HepG2 (cell line): ENCODE results near the gene SLC35B3. TPM values are rescaled to one million over a fixed set of nuclear protein-coding genes. Genes with fewer than 3 reads are reported as not detected.
"Not testable (repeated sequence)": the region's sequence is repeated elsewhere in the genome, so short reads cannot be mapped to it uniquely, and the experiment has no call there.

Experiments used
- ATAC-seq: fragments of 200-7000 bp; cut with Tn5 transposase; 3 replicates; pipeline ENCODE4 v1.9.1; 2020; ENCODE audit warnings: mild to moderate bottlenecking, moderate library complexity
- BruUV-seq: library from RNA; stranded (reverse); fragments of 400-500 nt; replicated peaks from 2 replicates; lab custom pipeline; 2021; lab: Mats Ljungman, UMichigan
- CTCF ChIA-PET: fragments of 300-600 bp; formaldehyde crosslinking; extraction: SDS; loops from one replicate; lab custom pipeline; 2021; ENCODE audit warnings: low total read pairs, inconsistent platforms, low intra/inter-chr PET ratio; lab: Yijun Ruan, JAX
- POLR2A ChIA-PET: fragments of 350-600 bp; sonication (Branson Sonifier 250); formaldehyde crosslinking; loops from one replicate; lab custom pipeline; 2020; ENCODE audit warnings: antibody characterized with exemption, inconsistent platforms; lab: Yijun Ruan, JAX
- DNase-seq: peaks from one replicate; pipeline ENCODE4 v3.0.0-alpha.2; 2015; ENCODE audit warnings: low spot score
- FAIRE-seq: peaks from 3 replicates; lab custom pipeline; 2011; peaks lifted over from hg19 to GRCh38; lab: Jason Lieb, UNC
- H2AFZ ChIP-seq: one replicate; pipeline ENCODE4 v1.6.1; 2011; ENCODE audit warnings: low read length, inconsistent platforms
- H3K27ac ChIP-seq: fragments of 300-600 bp; 3 replicates; pipeline ENCODE4 v1.8.0; 2011; ENCODE audit warnings: mixed run types, mild to moderate bottlenecking, mixed read lengths, low read length, inconsistent platforms; ENCODE audit not compliant: insufficient read depth; ENCODE audit errors: extremely low read length
- H3K27me3 ChIP-seq, 2 experiments: fragments of 200-600 bp in 1 of 2; 2 replicates in 1 of 2; 3 replicates in 1 of 2; pipeline versions ENCODE4 v1.6.0 to v1.8.0; 2011; ENCODE audit warnings: low read length in 2 of 2, mild to moderate bottlenecking in 2 of 2, moderate library complexity in 2 of 2, inconsistent platforms in 1 of 2; ENCODE audit not compliant: insufficient read depth in 2 of 2, control insufficient read depth in 1 of 2
- H3K36me3 ChIP-seq, 2 experiments: fragments of 200-600 bp in 1 of 2; replicated peaks in 1 of 2; 2 replicates in 1 of 2; 3 replicates in 1 of 2; pipeline versions ENCODE4 v1.5.1 to v1.8.0; 2011; ENCODE audit warnings: low read length in 2 of 2, inconsistent platforms in 1 of 2; ENCODE audit not compliant: insufficient read depth in 2 of 2, control insufficient read depth in 1 of 2
- H3K4me1 ChIP-seq: 2 replicates; pipeline ENCODE4 v1.5.1; 2012; ENCODE audit warnings: low read length, inconsistent platforms; ENCODE audit not compliant: insufficient read depth
- H3K4me2 ChIP-seq: 2 replicates; pipeline ENCODE4 v1.6.0; 2011; ENCODE audit warnings: low read depth, low read length, inconsistent platforms
- H3K4me3 ChIP-seq, 3 experiments: fragments of 200-600 bp in 1 of 3; sonication (generic), shearing (Covaris generic) in 1 of 3; replicated peaks in 1 of 3; 2 replicates each; pipeline ENCODE4 v1.5.1; 2011 to 2016; ENCODE audit warnings: low read length in 3 of 3, inconsistent platforms in 2 of 3, low read depth in 2 of 3, mild to moderate bottlenecking in 2 of 3, control low read depth in 1 of 3, mixed read lengths in 1 of 3; ENCODE audit not compliant: insufficient read depth in 1 of 3
- H3K79me2 ChIP-seq: one replicate; pipeline ENCODE4 v1.6.1; 2011; ENCODE audit warnings: low read length, inconsistent platforms; ENCODE audit not compliant: insufficient read depth
- H3K9ac ChIP-seq: 2 replicates; pipeline ENCODE4 v1.6.0; 2011; ENCODE audit warnings: mild to moderate bottlenecking, low read depth, low read length, inconsistent platforms; ENCODE audit not compliant: insufficient read depth
- H3K9me3 ChIP-seq: 2 replicates; pipeline ENCODE4 v1.5.1; 2012; ENCODE audit warnings: mild to moderate bottlenecking, low read length
- H4K20me1 ChIP-seq: 2 replicates; pipeline ENCODE4 v1.6.0; 2011; ENCODE audit warnings: inconsistent platforms, mild to moderate bottlenecking, low read length, moderate library complexity; ENCODE audit not compliant: insufficient read depth
- AGO2 ChIP-seq: fragments of 200-400 bp; formaldehyde crosslinking; optimal IDR thresholded peaks from 2 replicates; pipeline ENCODE3; 2017; ENCODE audit warnings: mild to moderate bottlenecking, low read depth, low read length, moderate library complexity
- HOXA3 ChIP-seq: sonication (generic); formaldehyde crosslinking; IDR thresholded peaks from 2 replicates; pipeline ENCODE4 v1.5.0; 2020; ENCODE audit warnings: missing genetic modification reagents
- HOXA5 ChIP-seq: sonication (generic); formaldehyde crosslinking; IDR thresholded peaks from 2 replicates; pipeline ENCODE4 v1.4.0; 2020; ENCODE audit warnings: missing genetic modification reagents
- RFX3 ChIP-seq: IDR thresholded peaks from 2 replicates; pipeline ENCODE4 v1.6.1; 2016; ENCODE audit warnings: missing biosample characterization, missing genetic modification reagents
- ZFP82 ChIP-seq: sonication (generic); formaldehyde crosslinking; IDR thresholded peaks from 2 replicates; pipeline ENCODE4 v1.5.1; 2020; ENCODE audit warnings: mild to moderate bottlenecking, missing genetic modification reagents, borderline replicate concordance
- ZMYM3 ChIP-seq: sonication (generic); formaldehyde crosslinking; IDR thresholded peaks from 2 replicates; pipeline ENCODE4 v1.5.1; 2020; ENCODE audit warnings: mild to moderate bottlenecking, missing genetic modification reagents
- ZNF180 ChIP-seq: sonication (generic); formaldehyde crosslinking; IDR thresholded peaks from 2 replicates; pipeline ENCODE4 v1.4.0; 2020; ENCODE audit warnings: low read depth, missing genetic modification reagents, borderline replicate concordance
- ZNF557 ChIP-seq: sonication (generic); formaldehyde crosslinking; IDR thresholded peaks from 2 replicates; pipeline ENCODE4 v1.4.0; 2020; ENCODE audit warnings: missing genetic modification reagents
- WGBS: methylation state at CpG from one replicate; pipeline ENCODE4 v1.1.6; 2017; ENCODE audit warnings: low lambda C conversion rate; 5-methylcytosine and 5-hydroxymethylcytosine counted together
- in situ Hi-C: cut with HindIII; loops from 2 replicates; pipeline ENCODE4 v1.10.0; 2017; ENCODE audit warnings: low pct_unique_long_range_greater_than_20kb; ENCODE audit not compliant: extremely low pct_ligation_motif_present
- intact Hi-C: fragments of 100-400 bp; cut with micrococcal nuclease; formaldehyde crosslinking; loops from one replicate; pipeline ENCODE4 v1.10.0; 2022; ENCODE audit not compliant: unreplicated experiment
- polyA plus RNA-seq, 8 experiments: library from polyadenylated mRNA; depleted of rRNA in 3 of 8; stranded (reverse) in 7 of 8; unstranded in 1 of 8; fragments of >200 nt; fragmentation: Illumina TruSeq in 4 of 8; extraction: Trizol in 4 of 8; gene quantifications; 2 replicates each; pipeline versions ENCODE4 v1.2.1 to v1.2.3, GENCODE V29; 2011 to 2016; ENCODE audit warnings: low read depth in 4 of 8, missing spikeins in 1 of 8, mixed read lengths in 1 of 8; ENCODE audit not compliant: insufficient read depth in 1 of 8
- total RNA-seq, 5 experiments: library from RNA; depleted of rRNA; stranded (reverse); fragments of >200 nt; fragmentation: Illumina TruSeq; extraction: Trizol; gene quantifications; 2 replicates each; pipeline ENCODE4 v1.2.3, GENCODE V29; 2016; ENCODE audit warnings: low read depth in 1 of 5
- TF ChIP-seq, protein P1 (sequence below): sonication (generic); formaldehyde crosslinking; IDR thresholded peaks from 2 replicates; pipeline ENCODE4 v1.4.0; 2020; ENCODE audit warnings: missing genetic modification reagents

SLC35B3 gene
- total and polyA plus RNA-seq, 2 of the 13 experiments (the other 11 are each of a cell fraction or from before 2014, with no cell fraction given): 8.7 to 13.5 TPM

DNA sequence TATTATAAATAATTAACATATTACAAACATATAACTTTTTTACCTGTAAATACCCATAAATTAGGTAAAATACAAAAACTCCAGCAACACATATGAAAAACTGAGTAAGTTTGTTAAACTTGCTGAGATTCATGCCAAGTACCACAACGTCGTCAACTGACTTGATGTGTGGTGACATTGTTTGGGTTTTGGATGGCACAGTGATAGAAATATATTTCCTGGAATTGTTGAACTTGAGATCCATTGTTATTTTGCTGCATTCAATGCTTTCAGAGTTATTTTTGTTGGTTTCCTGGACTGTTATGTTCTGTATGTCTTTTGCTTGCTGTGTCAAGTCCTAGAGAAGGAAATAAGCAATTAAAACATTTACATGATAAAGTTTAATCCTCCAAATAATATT is 5.5 kb downstream of the SLC35B3 start:
- POLR2A ChIA-PET: no interaction called here
- BruUV-seq: no TSS peak
- FAIRE-seq: no peak

DNA sequence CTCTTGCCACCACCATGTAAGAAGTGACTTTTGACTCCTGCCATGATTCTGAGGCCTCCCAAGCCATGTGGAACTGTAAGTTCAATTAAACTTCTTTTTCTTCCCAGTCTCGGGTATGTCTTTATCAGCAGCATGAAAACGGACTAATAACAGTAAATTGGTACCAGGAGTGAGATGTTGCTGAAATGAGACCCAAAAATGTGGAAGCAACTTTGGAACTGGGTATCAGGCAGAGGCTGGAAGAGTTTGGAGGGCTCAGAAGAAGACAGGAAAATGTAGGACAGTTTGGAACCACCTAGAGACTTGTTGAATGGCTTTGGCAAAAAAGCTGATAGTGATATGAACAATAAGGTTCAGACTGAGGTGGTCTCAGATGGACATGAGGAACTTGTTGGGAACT is 8.8 kb downstream of the SLC35B3 start:
- BruUV-seq: not testable (repeated sequence)

More for the DNA sequence above, 5.5 kb downstream of the SLC35B3 start:
- Histone ChIP-seq H2AFZ (no peak overlapping the region), H3K4me3 (no peak overlapping the region), H3K27me3 (no peaks in the 10 kb centered on the region; a peak in 1 of 5 replicates), H3K27ac (no peak overlapping the region), H3K4me1 (peaks cover 14% of the 10 kb centered on the region), H3K4me2 (no peak overlapping the region), H3K36me3 (peaks cover 0 to 10% of the 10 kb centered on the region in 2 experiments; a peak in 1 of 5 replicates), H3K9me3 (no peaks in the 10 kb centered on the region), H3K79me2 (peaks cover 15% of the 10 kb centered on the region), H4K20me1 (no peaks in the 10 kb centered on the region), H3K9ac (no peak overlapping the region)
- no peak for ATAC-seq
- WGBS: 98% methylated on average over 2 of the region's 2 CpGs
- intact Hi-C loops (loop anchor here (10.0 kb wide), 1 partner anchor 325 kb away; the partner anchor contains the start of gene EEF1E1), in situ Hi-C loops (no loop called here)
- TF ChIP-seq HOXA5 (no peak), AGO2 (no peak), ZNF557 (CRISPR knock-in tag) (no peak), RFX3 (CRISPR knock-in tag) (no peak), HOXA3 (CRISPR knock-in tag) (no peak), ZMYM3 (CRISPR knock-in tag) (no peak), ZNF180 (CRISPR knock-in tag) (no peak), ZFP82 (no peak)
- TF ChIP-seq, protein P1, sequence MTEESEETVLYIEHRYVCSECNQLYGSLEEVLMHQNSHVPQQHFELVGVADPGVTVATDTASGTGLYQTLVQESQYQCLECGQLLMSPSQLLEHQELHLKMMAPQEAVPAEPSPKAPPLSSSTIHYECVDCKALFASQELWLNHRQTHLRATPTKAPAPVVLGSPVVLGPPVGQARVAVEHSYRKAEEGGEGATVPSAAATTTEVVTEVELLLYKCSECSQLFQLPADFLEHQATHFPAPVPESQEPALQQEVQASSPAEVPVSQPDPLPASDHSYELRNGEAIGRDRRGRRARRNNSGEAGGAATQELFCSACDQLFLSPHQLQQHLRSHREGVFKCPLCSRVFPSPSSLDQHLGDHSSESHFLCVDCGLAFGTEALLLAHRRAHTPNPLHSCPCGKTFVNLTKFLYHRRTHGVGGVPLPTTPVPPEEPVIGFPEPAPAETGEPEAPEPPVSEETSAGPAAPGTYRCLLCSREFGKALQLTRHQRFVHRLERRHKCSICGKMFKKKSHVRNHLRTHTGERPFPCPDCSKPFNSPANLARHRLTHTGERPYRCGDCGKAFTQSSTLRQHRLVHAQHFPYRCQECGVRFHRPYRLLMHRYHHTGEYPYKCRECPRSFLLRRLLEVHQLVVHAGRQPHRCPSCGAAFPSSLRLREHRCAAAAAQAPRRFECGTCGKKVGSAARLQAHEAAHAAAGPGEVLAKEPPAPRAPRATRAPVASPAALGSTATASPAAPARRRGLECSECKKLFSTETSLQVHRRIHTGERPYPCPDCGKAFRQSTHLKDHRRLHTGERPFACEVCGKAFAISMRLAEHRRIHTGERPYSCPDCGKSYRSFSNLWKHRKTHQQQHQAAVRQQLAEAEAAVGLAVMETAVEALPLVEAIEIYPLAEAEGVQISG (CRISPR knock-in tag): no peak
- DNase-seq: no peak
- CTCF ChIA-PET: no interaction called here

More for the DNA sequence above, 8.8 kb downstream of the SLC35B3 start:
- CTCF ChIA-PET, H2AFZ ChIP-seq, H3K9me3 ChIP-seq, in situ Hi-C loops, H3K27ac ChIP-seq, H3K27me3 ChIP-seq, POLR2A ChIA-PET, H4K20me1 ChIP-seq, H3K4me2 ChIP-seq, intact Hi-C loops, DNase-seq, H3K36me3 ChIP-seq, H3K4me3 ChIP-seq, H3K4me1 ChIP-seq, H3K79me2 ChIP-seq, FAIRE-seq, H3K9ac ChIP-seq, ATAC-seq: not testable (repeated sequence)
- 95% methylated on average over 2 of the region's 2 CpGs for WGBS
